Measurements from ENCODE around the gene MTOR. TPM values are rescaled to one million over a fixed set of nuclear protein-coding genes. Genes with fewer than 3 reads are reported as not detected.

MTOR gene
- total and polyA plus RNA-seq, 2 experiments from 2014 or later = 17.2 to 37.7 TPM

GRCh38 chr1:11266268-11267074 is 4.1 kb upstream of the MTOR start:
- Histone ChIP-seq H2AFZ (no peak overlapping the region), H3K9me2 (replicated peaks; ENCODE audit: insufficient read depth) (no peaks in the 10 kb centered on the region), H3K79me2 (peaks cover 8% of the 10 kb centered on the region), H3K4me1 (ENCODE audit: insufficient read depth) (peaks cover 4% of the 10 kb centered on the region), H3K27ac (peak overlapping the region; percentile 81), H3K4me3 (no peak overlapping the region), H3K36me3 (replicated peaks; ENCODE audit: insufficient read depth, low read depth) (no peaks in the 10 kb centered on the region), H4K20me1 (ENCODE audit: insufficient read depth, poor library complexity, severe bottlenecking) (no peaks in the 10 kb centered on the region), H3K27me3 (no peaks in the 10 kb centered on the region), H3K9me3 (ENCODE audit: low read depth) (no peaks in the 10 kb centered on the region), H3K4me2 (no peak overlapping the region)
- TF ChIP-seq, protein P1, sequence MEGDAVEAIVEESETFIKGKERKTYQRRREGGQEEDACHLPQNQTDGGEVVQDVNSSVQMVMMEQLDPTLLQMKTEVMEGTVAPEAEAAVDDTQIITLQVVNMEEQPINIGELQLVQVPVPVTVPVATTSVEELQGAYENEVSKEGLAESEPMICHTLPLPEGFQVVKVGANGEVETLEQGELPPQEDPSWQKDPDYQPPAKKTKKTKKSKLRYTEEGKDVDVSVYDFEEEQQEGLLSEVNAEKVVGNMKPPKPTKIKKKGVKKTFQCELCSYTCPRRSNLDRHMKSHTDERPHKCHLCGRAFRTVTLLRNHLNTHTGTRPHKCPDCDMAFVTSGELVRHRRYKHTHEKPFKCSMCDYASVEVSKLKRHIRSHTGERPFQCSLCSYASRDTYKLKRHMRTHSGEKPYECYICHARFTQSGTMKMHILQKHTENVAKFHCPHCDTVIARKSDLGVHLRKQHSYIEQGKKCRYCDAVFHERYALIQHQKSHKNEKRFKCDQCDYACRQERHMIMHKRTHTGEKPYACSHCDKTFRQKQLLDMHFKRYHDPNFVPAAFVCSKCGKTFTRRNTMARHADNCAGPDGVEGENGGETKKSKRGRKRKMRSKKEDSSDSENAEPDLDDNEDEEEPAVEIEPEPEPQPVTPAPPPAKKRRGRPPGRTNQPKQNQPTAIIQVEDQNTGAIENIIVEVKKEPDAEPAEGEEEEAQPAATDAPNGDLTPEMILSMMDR (IDR thresholded peaks at IDR 0.05; ENCODE audit: poor library complexity) = no peak
- TF ChIP-seq EZH2 (IDR thresholded peaks at IDR 0.05; ENCODE audit: borderline replicate concordance) = no peak
- no peak for TF ChIP-seq EZH2phosphoT487 (IDR thresholded peaks at IDR 0.05; ENCODE audit: low read depth, severe bottlenecking, unreplicated experiment)
- no peak for DNase-seq (ENCODE audit: low spot score)
- 92% methylated on average over 12 of the region's 12 CpGs for WGBS (ENCODE audit: low lambda C conversion rate, missing lambda C conversion rate)

DNA sequence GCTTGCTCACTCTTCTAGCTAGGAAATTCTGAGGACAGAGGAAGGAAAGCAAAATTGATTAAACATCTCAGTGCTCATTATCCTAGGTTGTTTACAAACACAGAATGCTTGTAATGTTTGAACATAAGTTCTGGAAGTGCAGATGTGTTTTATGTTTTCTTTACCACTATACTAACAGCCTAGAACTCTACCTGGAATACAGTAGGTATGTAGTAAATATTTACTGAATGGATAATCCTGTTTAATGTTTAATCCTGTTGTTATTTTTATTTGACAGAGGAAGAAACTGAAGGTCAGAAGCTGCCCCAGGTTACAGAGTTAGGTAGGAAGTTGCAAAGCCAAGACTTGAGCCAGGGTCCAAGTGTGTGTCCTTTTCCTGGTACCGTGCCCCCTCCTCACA is 6.1 kb downstream of the MTOR start:
- Histone ChIP-seq H3K4me3 (no peak overlapping the region), H3K79me2 (peaks cover 7% of the 10 kb centered on the region), H3K4me1 (ENCODE audit: insufficient read depth) (peaks cover 2% of the 10 kb centered on the region), H3K4me2 (no peak overlapping the region), H3K27me3 (no peaks in the 10 kb centered on the region), H2AFZ (no peak overlapping the region), H3K27ac (no peak overlapping the region), H4K20me1 (ENCODE audit: insufficient read depth, poor library complexity, severe bottlenecking) (no peaks in the 10 kb centered on the region), H3K36me3 (replicated peaks; ENCODE audit: insufficient read depth, low read depth) (no peaks in the 10 kb centered on the region), H3K9me3 (ENCODE audit: low read depth) (no peaks in the 10 kb centered on the region), H3K9me2 (replicated peaks; ENCODE audit: insufficient read depth) (no peaks in the 10 kb centered on the region)
- TF ChIP-seq EZH2 (IDR thresholded peaks at IDR 0.05; ENCODE audit: borderline replicate concordance) = no peak
- no peak for TF ChIP-seq EZH2phosphoT487 (IDR thresholded peaks at IDR 0.05; ENCODE audit: low read depth, severe bottlenecking, unreplicated experiment)
- TF ChIP-seq, protein P1 (IDR thresholded peaks at IDR 0.05; ENCODE audit: poor library complexity) = no peak
- no peak for DNase-seq (ENCODE audit: low spot score)
- WGBS (ENCODE audit: low lambda C conversion rate, missing lambda C conversion rate) = 100% methylated on average over 1 of the region's 1 CpG

GRCh38 chr1:11253226-11253625 is 9.1 kb downstream of the MTOR start:
- no peak for TF ChIP-seq EZH2phosphoT487 (IDR thresholded peaks at IDR 0.05; ENCODE audit: low read depth, severe bottlenecking, unreplicated experiment)
- TF ChIP-seq, protein P1 (IDR thresholded peaks at IDR 0.05; ENCODE audit: poor library complexity) = no peak
- WGBS (ENCODE audit: low lambda C conversion rate, missing lambda C conversion rate) = 86% methylated on average over 8 of the region's 8 CpGs
- Histone ChIP-seq H3K4me3 (no peak overlapping the region), H3K9me2 (replicated peaks; ENCODE audit: insufficient read depth) (no peaks in the 10 kb centered on the region), H3K9me3 (ENCODE audit: low read depth) (no peaks in the 10 kb centered on the region), H3K27me3 (no peaks in the 10 kb centered on the region), H3K36me3 (replicated peaks; ENCODE audit: insufficient read depth, low read depth) (no peaks in the 10 kb centered on the region), H2AFZ (no peak overlapping the region), H3K4me1 (ENCODE audit: insufficient read depth) (no peaks in the 10 kb centered on the region), H3K4me2 (no peak overlapping the region), H3K79me2 (no peaks in the 10 kb centered on the region), H4K20me1 (ENCODE audit: insufficient read depth, poor library complexity, severe bottlenecking) (no peaks in the 10 kb centered on the region), H3K27ac (no peak overlapping the region)
- DNase-seq (ENCODE audit: low spot score) = no peak
